GM18870 (cell line): ENCODE results near the gene ACTL7B.
A peak's percentile ranks its signal among the peaks of the same experiment; 100 is the strongest.
"Not testable (repeated sequence)": the region's sequence is repeated elsewhere in the genome, so short reads cannot be mapped to it uniquely, and the experiment has no call there.

Experiments used
- ATAC-seq: cut with Tn5 transposase; IDR thresholded peaks from one replicate; pipeline ENCODE4 v1.9.1; 2021; ENCODE audit warnings: moderate library complexity; ENCODE audit not compliant: unreplicated experiment

The ACTL7B gene

GRCh38 chr9:108869092-108869725 lies 13.4 kb upstream of the ACTL7B start:
- ATAC-seq = no peak

- no peak for ATAC-seq
Measured at GRCh38 chr9:108867829-108868228, 12.0 kb upstream of the ACTL7B start.

DNA sequence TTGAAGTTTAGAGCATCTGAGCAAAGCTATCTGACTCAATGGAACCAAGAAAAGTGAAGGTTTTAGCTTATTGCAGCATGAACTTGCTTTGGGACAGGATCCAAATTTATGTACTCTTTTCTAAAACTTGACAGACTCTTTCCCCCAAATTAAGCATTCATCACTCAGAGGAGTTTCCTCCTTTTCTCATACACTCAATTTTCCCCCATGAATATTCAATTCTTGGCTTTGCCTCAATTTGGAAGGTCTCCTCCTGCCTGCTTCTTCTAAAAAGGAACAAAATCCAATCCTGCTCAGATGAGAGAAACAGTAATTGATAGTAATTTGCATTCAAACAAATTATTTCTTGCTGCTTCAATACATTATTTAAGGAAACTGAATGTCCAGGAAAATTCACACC lies 11.3 kb upstream of the ACTL7B start:
- no peak for ATAC-seq

DNA sequence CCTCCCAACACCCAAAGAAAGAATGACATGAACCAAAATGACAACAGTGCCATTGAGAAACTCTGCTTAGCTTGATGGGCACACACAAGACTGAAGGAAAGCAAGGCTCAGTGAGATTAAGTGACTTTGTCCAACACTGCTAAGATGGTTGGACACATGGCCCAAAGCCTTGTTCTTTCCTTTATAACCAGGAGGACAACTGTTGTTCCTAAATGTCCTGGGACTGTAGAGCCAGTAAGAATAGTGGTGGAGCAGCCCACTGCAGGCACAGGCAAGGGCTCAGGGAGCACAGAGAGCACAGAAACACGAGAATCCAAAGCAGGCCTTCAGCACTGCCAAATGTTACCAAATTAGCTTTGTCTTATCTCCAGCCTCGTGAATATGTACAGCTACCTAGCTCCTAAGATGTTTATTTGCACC lies 10.2 kb upstream of the ACTL7B start:
- no peak for ATAC-seq

GRCh38 chr9:108865037-108865436 lies 9.3 kb upstream of the ACTL7B start:
- no peak for ATAC-seq

DNA sequence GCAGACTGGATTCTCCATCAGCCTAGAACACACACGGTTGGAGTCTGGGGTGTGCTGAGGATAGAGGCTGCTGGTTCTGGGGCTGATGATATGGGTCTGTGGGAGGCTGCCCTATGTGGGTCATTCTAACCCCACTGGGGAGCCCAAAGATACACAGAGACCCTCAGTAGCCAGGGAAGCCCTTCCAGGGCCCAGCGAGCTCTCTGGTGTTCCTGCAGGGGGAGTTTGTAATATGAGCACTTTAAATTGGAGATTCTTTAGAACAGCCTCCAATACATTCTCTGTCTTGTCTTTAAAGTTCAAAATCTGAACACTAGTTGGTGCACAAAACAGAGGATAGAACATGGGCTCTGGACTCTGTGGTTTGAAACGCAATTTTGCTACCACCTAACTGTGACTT lies 8.7 kb upstream of the ACTL7B start:
- ATAC-seq = no peak

GRCh38 chr9:108863891-108864290 lies 8.1 kb upstream of the ACTL7B start:
- no peak for ATAC-seq

GRCh38 chr9:108861997-108862396 lies 6.2 kb upstream of the ACTL7B start, which contains the start of gene ACTL7A:
ACTL7A (plus strand) TSS chr9:108862266; CDS start chr9:108862323, 57 bp downstream.
- no peak for ATAC-seq

DNA sequence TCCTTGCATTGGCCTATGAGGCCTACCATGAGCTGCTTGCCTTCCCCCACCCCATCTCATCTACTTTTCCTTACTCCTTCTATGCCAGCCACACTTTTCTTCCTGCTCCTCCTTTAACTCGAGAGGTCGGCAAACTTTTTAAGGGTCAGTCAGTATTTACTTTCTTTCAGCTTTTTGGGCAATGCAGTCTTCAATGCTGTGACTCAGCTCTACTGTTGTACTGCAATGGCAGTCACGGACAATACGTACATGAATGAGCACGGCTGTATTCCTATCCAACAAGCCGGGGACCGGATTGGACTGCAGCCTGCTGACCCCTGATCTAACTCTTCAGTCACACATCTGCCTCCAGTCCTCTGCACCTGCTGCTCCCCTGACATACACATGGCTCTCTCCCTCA lies 5.7 kb upstream of the ACTL7B start:
- no peak for ATAC-seq

DNA sequence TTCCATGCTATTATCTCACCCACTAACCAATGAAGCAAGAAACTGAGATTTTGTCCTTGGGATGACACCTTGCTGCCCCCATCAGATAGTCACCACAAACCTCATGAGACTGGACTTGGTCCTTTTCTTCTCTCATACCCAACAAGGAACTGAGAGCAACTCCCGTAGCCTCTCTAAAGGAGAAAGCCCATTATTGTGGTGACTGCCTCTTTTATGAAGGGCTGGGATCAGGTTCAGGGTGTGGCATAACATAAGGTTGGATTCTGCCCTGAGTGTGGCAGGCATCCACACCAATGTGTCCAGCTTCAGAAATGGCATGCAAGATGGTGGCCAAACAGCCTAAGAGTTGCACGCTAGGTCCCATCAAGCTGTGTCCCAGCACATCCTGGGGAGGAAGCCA lies 5.0 kb upstream of the ACTL7B start:
- ATAC-seq = no peak

DNA sequence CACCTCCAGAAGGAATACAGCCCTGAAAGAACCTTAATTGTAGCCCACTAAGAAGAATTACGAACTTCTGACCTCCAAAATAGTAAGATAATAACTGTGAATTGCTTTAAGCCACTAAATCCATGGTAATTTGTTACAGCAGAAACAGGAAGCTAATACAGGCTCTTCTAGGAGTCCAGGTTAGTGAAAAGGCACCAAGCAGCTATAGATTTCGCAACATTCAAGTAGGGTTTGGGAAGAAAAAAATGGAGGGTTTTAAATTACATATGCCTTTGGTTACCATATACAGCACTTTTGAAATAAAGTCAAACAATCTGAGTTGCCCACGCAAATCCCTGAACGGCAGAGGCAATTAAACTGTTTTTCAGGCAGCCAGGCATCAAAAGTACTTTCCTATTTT lies 4.6 kb upstream of the ACTL7B start:
- no peak for ATAC-seq

DNA sequence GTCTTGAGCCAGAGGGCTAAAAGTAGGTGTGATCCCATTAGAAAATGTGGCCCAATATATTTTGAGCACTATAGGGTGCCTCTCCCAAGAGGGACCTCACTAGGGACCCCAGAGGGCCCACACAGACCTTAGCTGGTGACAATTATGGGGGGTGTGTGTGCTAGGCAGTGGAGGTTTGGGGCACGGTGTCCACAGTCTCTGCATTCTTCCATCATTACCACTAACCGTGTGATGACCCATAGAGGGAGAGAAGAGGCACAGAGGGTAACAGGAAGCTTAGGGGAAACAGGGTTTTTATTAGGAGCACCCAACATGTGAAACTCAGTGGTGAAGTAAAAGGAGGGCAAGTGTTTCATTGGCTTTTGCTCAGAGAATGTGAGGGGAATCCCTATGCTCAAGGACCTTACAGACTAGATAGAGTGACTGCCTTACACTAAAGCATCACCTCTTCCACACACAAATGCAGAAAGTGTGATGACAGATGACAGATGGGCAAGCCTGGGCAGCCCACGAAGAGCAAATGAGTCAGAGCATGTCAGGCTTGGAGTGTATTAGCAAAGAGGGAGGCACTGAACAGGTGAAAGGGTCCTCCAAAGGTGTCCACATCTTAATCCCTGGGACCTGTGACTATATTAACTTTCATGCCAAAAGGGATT lies 3.8 kb upstream of the ACTL7B start:
- peak; percentile 81 for ATAC-seq

DNA sequence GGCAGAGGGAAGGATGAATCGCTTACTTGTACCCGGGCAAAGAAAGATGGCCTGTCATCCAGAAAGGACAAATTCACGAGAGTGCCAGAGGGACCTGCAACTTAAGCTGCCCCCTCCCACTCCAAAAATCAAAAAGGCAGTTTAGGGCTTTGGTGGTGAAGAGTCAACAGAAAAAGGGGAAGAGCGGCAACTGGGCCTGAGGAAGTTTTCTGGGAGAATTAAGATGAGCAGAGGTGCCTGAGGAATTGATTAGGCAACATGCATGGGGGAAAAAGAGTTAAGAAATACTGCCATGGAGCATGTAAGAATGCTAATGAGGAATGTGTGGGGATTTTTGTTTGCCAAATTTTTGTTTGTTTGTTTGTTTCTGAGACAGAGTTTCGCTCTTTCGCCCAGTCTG lies 1.8 kb upstream of the ACTL7B start:
- no peak for ATAC-seq

- ATAC-seq = no peak
Measured at GRCh38 chr9:108855529-108855886, 278 bp downstream of the ACTL7B start.

GRCh38 chr9:108854641-108855528 lies 901 bp downstream of the ACTL7B start:
- ATAC-seq = no peak

GRCh38 chr9:108854094-108854493 lies 1.7 kb downstream of the ACTL7B start:
- no peak for ATAC-seq

DNA sequence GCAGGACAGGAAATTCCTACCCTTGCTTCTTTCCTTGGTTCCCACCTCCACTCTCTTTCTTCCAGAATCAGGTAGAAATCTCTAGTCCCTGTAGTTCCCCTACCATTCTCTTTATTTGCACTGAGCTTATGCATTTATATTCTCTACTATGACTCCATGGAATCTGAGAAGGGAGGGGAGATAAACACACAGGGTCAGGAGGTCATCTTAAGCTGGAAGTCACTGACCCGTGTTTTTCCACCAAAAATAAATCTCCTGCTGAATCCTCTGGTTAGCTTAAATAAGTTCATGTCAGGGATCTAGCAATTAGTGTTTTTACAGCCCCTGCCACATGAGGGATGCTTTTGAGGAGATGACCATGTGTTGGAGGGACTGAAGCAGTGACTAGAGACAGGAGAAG lies 3.7 kb downstream of the ACTL7B start:
- ATAC-seq = no peak

GRCh38 chr9:108851138-108851537 lies 4.6 kb downstream of the ACTL7B start:
- ATAC-seq = no peak

DNA sequence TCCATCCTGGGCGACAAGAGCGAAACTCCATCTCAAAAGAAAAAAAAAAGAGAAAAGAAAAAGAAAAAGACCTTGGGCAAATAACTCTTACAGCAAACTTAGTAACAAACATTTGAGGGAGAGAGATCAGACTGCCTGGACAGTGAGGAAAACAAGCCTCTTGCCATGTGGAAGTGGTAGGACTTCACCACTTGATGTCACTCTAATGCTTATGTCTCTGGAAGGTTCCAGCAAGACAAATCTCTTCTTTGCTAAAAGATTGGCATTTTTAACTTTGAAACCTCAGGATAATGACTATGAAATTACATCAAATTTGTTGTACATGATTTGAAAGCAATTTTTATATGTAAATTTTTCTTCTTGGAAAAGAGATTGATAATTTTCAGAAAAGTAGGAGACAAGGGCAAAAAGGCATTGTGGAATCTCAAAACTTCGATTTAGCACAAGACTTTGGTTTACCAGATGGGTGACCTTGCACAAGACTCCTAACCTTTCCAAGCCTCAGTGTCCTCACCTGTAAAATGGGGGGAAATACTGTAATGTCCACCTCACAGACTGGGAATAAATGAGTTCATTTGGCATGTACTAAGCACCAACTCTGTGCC lies 5.4 kb downstream of the ACTL7B start:
- no peak for ATAC-seq

DNA sequence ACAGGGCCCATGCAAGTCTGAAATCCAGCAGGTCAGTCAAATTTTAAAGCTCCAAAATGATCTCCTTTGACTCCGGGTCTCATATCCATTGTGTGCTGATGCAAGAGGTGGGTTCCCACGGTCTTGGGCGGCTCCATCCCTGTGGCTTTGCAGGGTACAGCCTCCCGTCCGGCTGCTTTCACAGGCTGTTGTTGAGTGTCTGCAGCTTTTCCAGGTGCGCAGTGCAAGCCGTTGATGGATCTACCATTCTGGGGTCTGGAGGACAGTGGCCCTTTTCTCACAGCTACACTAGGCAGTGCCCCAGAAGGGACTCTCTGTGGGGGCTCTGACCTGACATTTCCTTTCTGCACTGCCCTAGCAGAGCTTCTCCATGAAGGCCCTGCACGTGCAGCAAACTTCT lies 7.5 kb downstream of the ACTL7B start:
- not testable (repeated sequence) for ATAC-seq

DNA sequence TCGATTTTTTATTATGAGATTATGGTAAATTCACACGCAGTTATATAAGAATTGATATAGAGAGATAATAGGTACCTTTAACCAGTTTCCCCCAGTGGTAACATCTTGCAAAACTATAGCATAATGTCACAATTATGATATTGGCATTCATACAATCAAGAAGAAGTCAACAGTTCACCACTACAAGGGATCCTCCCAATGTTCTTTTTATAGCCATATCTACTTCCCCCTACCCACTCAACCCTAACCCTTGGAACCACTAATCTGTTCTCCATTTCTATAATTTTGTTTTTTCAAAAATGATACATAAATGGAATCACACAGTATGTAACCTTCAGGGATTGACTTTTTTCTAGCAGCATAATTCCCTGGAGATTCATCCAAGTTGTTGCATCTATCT lies 9.8 kb downstream of the ACTL7B start:
- no peak for ATAC-seq

DNA sequence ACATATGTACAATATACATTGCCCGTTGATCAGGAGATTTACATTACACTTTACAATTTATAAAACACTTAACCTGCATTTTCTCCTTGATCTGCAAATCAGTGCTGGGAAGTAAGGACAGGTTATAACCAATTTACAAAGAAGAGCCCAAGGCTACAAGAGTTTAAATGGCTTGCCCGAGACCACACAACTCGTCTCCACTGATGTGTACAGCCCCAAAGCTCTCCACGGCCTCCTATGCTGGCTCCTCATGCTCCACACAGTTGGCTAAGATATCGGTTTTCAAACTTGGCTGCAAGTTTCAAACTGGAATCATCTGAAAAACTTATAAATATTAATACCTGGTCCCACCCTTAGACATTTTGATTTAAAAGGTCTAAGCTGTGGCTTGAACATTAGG lies 10.3 kb downstream of the ACTL7B start:
- ATAC-seq = no peak
